ENCODE data around the gene POU6F2.

Gene POU6F2

GRCh38 chr7:39317896-39318295 is 340.2 kb downstream of the POU6F2 start:
- DNase-seq (ENCODE audit: low read depth in 1 of 2, low spot score in 1 of 2) = no peak

DNA sequence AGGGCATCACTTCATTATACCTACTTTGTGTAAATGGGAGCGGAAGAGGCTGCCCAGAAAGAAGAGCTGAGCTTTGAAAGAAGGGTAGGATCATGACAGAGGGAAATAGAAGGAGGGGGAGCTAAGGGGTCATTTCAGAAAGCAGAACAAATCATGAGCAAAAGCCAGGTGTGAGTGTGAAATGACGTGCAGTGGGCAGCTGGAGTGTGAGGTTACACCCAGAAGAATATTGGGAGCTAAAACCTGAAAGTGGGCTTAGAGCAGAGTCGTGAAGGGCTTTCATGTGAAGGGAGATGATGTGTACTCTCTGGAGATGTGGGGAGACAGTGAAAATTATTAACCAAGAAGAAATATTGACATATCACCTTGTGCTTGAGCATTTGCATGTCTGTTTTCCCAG is 343.5 kb downstream of the POU6F2 start:
- H3K27ac ChIP-seq (replicated peaks) = no peak overlapping the region
- TF ChIP-seq GABPA (IDR thresholded peaks at IDR 0.05; ENCODE audit: low read depth) = no peak
- TF ChIP-seq CTCF (IDR thresholded peaks at IDR 0.05; ENCODE audit: insufficient read depth, low read length) = no peak
- TF ChIP-seq, protein P1, sequence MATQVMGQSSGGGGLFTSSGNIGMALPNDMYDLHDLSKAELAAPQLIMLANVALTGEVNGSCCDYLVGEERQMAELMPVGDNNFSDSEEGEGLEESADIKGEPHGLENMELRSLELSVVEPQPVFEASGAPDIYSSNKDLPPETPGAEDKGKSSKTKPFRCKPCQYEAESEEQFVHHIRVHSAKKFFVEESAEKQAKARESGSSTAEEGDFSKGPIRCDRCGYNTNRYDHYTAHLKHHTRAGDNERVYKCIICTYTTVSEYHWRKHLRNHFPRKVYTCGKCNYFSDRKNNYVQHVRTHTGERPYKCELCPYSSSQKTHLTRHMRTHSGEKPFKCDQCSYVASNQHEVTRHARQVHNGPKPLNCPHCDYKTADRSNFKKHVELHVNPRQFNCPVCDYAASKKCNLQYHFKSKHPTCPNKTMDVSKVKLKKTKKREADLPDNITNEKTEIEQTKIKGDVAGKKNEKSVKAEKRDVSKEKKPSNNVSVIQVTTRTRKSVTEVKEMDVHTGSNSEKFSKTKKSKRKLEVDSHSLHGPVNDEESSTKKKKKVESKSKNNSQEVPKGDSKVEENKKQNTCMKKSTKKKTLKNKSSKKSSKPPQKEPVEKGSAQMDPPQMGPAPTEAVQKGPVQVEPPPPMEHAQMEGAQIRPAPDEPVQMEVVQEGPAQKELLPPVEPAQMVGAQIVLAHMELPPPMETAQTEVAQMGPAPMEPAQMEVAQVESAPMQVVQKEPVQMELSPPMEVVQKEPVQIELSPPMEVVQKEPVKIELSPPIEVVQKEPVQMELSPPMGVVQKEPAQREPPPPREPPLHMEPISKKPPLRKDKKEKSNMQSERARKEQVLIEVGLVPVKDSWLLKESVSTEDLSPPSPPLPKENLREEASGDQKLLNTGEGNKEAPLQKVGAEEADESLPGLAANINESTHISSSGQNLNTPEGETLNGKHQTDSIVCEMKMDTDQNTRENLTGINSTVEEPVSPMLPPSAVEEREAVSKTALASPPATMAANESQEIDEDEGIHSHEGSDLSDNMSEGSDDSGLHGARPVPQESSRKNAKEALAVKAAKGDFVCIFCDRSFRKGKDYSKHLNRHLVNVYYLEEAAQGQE (IDR thresholded peaks at IDR 0.05; ENCODE audit: insufficient replicate concordance, low read depth) = no peak
- no peak for TF ChIP-seq SPI1 (IDR thresholded peaks at IDR 0.05; ENCODE audit: borderline replicate concordance, low read depth)
- no peak for TF ChIP-seq POLR2AphosphoS5 (IDR thresholded peaks at IDR 0.05; ENCODE audit: low read depth)
- no peak for DNase-seq (ENCODE audit: low read depth in 1 of 2, low spot score in 1 of 2)
- H3K27me3 ChIP-seq (ENCODE audit: insufficient read depth, poor library complexity, severe bottlenecking) = peaks cover 6% of the 10 kb centered on the region
- H3K4me3 ChIP-seq (replicated peaks; ENCODE audit: insufficient read depth, low read length) = no peak overlapping the region

More at GRCh38 chr7:39317896-39318295, 340.2 kb downstream of the POU6F2 start:
- Histone ChIP-seq H3K27ac (replicated peaks) (no peak overlapping the region), H3K4me3 (replicated peaks; ENCODE audit: insufficient read depth, low read length) (no peak overlapping the region), H3K27me3 (ENCODE audit: insufficient read depth, poor library complexity, severe bottlenecking) (no peaks in the 10 kb centered on the region)
- no peak for TF ChIP-seq POLR2AphosphoS5 (IDR thresholded peaks at IDR 0.05; ENCODE audit: low read depth)
- TF ChIP-seq GABPA (IDR thresholded peaks at IDR 0.05; ENCODE audit: low read depth) = no peak
- no peak for TF ChIP-seq SPI1 (IDR thresholded peaks at IDR 0.05; ENCODE audit: borderline replicate concordance, low read depth)
- TF ChIP-seq, protein P1 (IDR thresholded peaks at IDR 0.05; ENCODE audit: insufficient replicate concordance, low read depth) = no peak
- no peak for TF ChIP-seq CTCF (IDR thresholded peaks at IDR 0.05; ENCODE audit: insufficient read depth, low read length)

GRCh38 chr7:39321909-39322498 is 344.3 kb downstream of the POU6F2 start:
- Histone ChIP-seq H3K27ac (replicated peaks) (no peak overlapping the region), H3K27me3 (ENCODE audit: insufficient read depth, poor library complexity, severe bottlenecking) (peaks cover 6% of the 10 kb centered on the region), H3K4me3 (replicated peaks; ENCODE audit: insufficient read depth, low read length) (no peak overlapping the region)
- TF ChIP-seq CTCF (IDR thresholded peaks at IDR 0.05; ENCODE audit: insufficient read depth, low read length) = no peak
- no peak for DNase-seq (ENCODE audit: low read depth in 1 of 2, low spot score in 1 of 2)

Data from HL-60 (cell line).